ENCODE measurements around the gene MKRN2OS.

DNA sequence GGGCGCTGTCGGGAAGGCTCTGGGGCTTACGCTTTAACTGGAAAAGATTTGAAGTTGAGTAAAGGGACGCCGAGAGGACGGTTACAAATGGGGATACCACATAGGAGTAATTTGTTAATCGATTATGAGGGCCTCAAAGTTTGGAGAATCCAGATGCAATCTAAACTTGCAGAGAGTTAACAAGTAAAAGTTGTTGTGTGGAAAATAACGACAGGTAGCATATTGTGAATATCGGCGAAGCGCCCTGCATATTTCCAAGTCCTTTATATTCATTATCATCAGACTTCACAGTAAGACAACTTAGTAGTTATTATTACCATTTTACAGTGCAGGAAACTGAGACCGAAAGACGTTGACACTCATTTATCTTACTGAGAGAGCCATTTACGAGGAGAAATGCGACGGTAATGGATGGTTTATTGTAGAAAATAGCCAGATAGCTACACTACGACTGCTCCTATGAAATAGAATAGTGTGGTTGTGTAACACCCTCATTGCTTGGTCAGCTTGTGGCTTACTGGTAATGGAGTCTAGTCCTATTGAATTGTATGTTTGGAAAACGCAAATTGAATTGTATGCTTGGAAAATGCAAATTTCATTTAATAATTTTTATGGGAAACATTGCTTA is 12.3 kb upstream of the MKRN2OS start:
- TF ChIP-seq POLR2A (IDR thresholded peaks at IDR 0.05; ENCODE audit: low read length) = no peak
- TF ChIP-seq GATA1 (IDR thresholded peaks at IDR 0.05; ENCODE audit: low read depth, low read length) = no peak
